Skeletal muscle tissue (tissue), 4 donors: Measurements from ENCODE around the gene RAET1L. TPM values are rescaled to one million over a fixed set of nuclear protein-coding genes. Genes with fewer than 3 reads are reported as not detected.
"Not testable (repeated sequence)": the region's sequence is repeated elsewhere in the genome, so short reads cannot be mapped to it uniquely, and the experiment has no call there.

Experiments used
- H3K27ac ChIP-seq: one replicate; pipeline ENCODE4 v1.7.0; 2013; ENCODE audit warnings: mild to moderate bottlenecking, low read depth, low read length, inconsistent platforms
- H3K27me3 ChIP-seq, 3 donors: one replicate each; pipeline ENCODE4 v1.7.0; 2013; ENCODE audit warnings: low read length in 3 of 3; ENCODE audit not compliant: control insufficient read depth in 3 of 3, insufficient read depth in 3 of 3
- H3K36me3 ChIP-seq, 3 donors: one replicate each; pipeline ENCODE4 v1.7.0; 2013; ENCODE audit warnings: low read length in 3 of 3; ENCODE audit not compliant: control insufficient read depth in 3 of 3, insufficient read depth in 3 of 3
- H3K4me1 ChIP-seq, 3 donors: one replicate each; pipeline ENCODE4 v1.7.0; 2013; ENCODE audit warnings: low read length in 3 of 3, mild to moderate bottlenecking in 3 of 3; ENCODE audit not compliant: control insufficient read depth in 3 of 3, insufficient read depth in 3 of 3
- H3K4me3 ChIP-seq, 3 donors: one replicate each; pipeline ENCODE4 v1.7.0; 2013; ENCODE audit warnings: low read length in 3 of 3
- H3K9ac ChIP-seq, 3 donors: one replicate each; pipeline ENCODE4 v1.7.0; 2013; ENCODE audit warnings: low read length in 3 of 3, mild to moderate bottlenecking in 3 of 3, moderate library complexity in 2 of 3, low read depth in 1 of 3
- H3K9me3 ChIP-seq, 3 donors: one replicate each; pipeline ENCODE4 v1.7.0; 2013; ENCODE audit warnings: low read length in 3 of 3; ENCODE audit not compliant: control insufficient read depth in 3 of 3
- total RNA-seq: library from RNA; depleted of rRNA; stranded (reverse); fragments of >200 nt; gene quantifications from one replicate; pipeline ENCODE4 v1.2.3, GENCODE V29; 2014
- donor health status: Osteomylitis.

Gene RAET1L, protein sequence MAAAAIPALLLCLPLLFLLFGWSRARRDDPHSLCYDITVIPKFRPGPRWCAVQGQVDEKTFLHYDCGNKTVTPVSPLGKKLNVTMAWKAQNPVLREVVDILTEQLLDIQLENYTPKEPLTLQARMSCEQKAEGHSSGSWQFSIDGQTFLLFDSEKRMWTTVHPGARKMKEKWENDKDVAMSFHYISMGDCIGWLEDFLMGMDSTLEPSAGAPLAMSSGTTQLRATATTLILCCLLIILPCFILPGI
- total RNA-seq, result not detected

- H3K4me1 ChIP-seq, result peaks cover 11 to 15% (median 11%) of the 10 kb centered on the region in 3 donors
- H3K27me3 ChIP-seq, result peaks cover 26 to 41% (median 36%) of the 10 kb centered on the region in 3 donors
- H3K4me3 ChIP-seq, result peak within 1 kb of the TSS; percentile 45 to 61 (median 58)
- H3K36me3 ChIP-seq, result no peaks in the 10 kb centered on the region
- H3K9me3 ChIP-seq, result no peaks in the 10 kb centered on the region
- H3K9ac ChIP-seq, result no peak within 1 kb of the TSS
- H3K27ac ChIP-seq, result no peak within 1 kb of the TSS
Observed at GRCh38 chr6:150025201-150025917, at the start of gene RAET1L. RAET1L (minus strand) TSS chr6:150025532; CDS start chr6:150025471, 61 bp downstream.

GRCh38 chr6:150075034-150075421, 49.7 kb upstream of the RAET1L start:
- no peak overlapping the region for H3K9ac ChIP-seq
- H3K27ac ChIP-seq, result no peak overlapping the region
- no peak overlapping the region for H3K4me3 ChIP-seq
- peaks cover 0 to 2% (median 0%) of the 10 kb centered on the region in 3 donors for H3K4me1 ChIP-seq
- H3K27me3 ChIP-seq, result peaks cover 0 to 4% (median 0%) of the 10 kb centered on the region in 3 donors
- H3K9me3 ChIP-seq, result no peaks in the 10 kb centered on the region
- no peaks in the 10 kb centered on the region for H3K36me3 ChIP-seq

DNA sequence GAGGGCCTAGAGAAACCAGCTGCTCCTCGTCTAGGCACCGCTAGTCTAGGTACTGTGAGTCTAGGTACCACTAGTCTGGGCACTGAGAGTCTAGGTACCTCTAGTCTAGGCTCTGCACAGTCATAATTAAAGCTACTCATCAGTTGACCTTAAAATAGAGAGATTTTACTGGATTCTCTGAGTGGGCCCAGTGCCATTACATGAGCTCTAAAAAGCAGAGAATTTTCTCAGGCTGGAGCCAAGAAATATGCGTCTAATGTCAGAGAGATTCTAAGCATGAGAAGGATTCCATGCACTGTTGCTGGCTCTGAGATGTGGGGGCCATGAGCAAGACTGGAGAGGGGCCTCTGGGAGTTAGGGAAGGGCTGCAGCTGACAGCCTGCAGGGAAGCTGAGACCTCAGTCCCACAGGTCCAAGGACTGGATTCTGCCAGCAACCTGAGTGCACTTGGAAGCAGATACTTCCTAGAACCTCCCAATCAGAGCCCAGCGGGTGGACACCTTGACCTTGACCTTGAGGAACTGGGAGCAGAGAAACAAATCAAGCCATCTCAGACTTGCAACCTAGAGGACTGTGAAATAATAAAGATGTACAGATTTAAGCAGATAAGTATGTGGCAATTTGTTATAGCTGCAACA, 49.2 kb upstream of the RAET1L start:
- not testable (repeated sequence) for H3K9me3 ChIP-seq, H3K9ac ChIP-seq, H3K27me3 ChIP-seq, H3K4me3 ChIP-seq, H3K4me1 ChIP-seq, H3K27ac ChIP-seq, H3K36me3 ChIP-seq

- peaks cover 0 to 4% (median 1%) of the 10 kb centered on the region in 3 donors for H3K27me3 ChIP-seq
- no peak overlapping the region for H3K27ac ChIP-seq
- no peak overlapping the region for H3K4me3 ChIP-seq
- no peaks in the 10 kb centered on the region for H3K36me3 ChIP-seq
- no peak overlapping the region for H3K9ac ChIP-seq
- peaks cover 3 to 7% (median 6%) of the 10 kb centered on the region in 3 donors for H3K4me1 ChIP-seq
- H3K9me3 ChIP-seq, result no peaks in the 10 kb centered on the region
Observed at GRCh38 chr6:150072201-150072600, 46.9 kb upstream of the RAET1L start.

GRCh38 chr6:150070236-150070818, 45.0 kb upstream of the RAET1L start:
- Histone ChIP-seq H3K9ac (no peak overlapping the region), H3K27me3 (peaks cover 3 to 6% (median 5%) of the 10 kb centered on the region in 3 donors)

GRCh38 chr6:150069706-150070105, 44.4 kb upstream of the RAET1L start:
- H3K27ac ChIP-seq, result no peak overlapping the region
- no peaks in the 10 kb centered on the region for H3K9me3 ChIP-seq
- peaks cover 3 to 7% (median 6%) of the 10 kb centered on the region in 3 donors for H3K4me1 ChIP-seq
- peak overlapping the region in 1 of 3 donors; percentile 60 for H3K9ac ChIP-seq
- peak overlapping the region in 1 of 3 donors; percentile 30 for H3K4me3 ChIP-seq
- no peaks in the 10 kb centered on the region for H3K36me3 ChIP-seq
- peaks cover 3 to 6% (median 5%) of the 10 kb centered on the region in 3 donors for H3K27me3 ChIP-seq

More at GRCh38 chr6:150070236-150070818, 45.0 kb upstream of the RAET1L start:
- Histone ChIP-seq H3K36me3 (no peaks in the 10 kb centered on the region), H3K4me3 (no peak overlapping the region), H3K27ac (no peak overlapping the region), H3K4me1 (peaks cover 3 to 7% (median 6%) of the 10 kb centered on the region in 3 donors), H3K9me3 (no peaks in the 10 kb centered on the region)

DNA sequence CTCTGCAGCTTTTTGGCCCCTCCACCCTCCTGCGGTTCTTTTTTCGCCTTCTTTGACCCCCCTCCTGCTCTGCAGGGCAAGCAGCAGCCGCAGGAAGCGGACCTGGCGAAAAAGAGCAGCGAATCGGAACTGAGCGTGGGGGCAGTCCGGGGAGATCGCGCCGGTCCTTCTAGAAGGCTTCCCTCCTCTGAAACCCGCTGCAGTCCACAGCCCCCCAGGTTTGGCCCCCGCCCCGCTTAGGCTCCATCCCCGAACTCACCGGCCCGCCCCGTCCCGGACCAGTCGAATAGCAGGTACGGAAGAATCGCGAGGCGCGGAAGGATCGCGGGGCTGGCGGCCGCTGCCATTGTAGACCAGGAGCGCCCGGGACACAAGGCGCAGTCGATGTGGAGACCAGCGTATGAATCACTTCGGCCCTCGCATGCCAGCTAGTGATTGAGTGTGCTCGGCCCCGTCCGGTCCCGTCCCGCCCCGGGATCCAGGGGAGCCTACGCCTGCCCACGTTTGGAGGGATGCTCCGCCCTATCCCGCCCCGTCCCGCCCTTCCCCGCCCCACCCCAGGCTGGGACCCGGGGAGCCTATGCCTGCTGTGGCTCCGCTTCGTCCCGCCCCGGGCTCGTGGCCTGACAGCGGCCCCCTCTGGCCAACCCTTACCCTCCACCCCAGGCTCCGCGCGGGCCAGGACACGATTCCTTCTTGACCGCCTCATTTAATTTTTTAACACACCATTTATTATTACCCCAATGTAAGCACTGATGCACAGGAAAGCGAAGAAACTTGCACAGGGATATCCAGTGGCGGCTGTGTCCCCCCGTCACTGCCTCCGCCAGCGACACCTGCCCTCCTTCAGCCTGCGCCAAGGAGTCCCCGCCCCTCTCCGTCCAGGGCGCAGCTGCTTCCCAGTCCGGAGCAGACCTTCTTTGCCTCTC, 43.7 kb upstream of the RAET1L start, which contains the start of gene ULBP3:
Gene ULBP3 (minus strand): TSS at position 402 of the 929 bp plus-strand sequence. CDS start 55 bp downstream, at position 347.
- H3K27me3 ChIP-seq, result peaks cover 3 to 6% (median 5%) of the 10 kb centered on the region in 3 donors
- no peaks in the 10 kb centered on the region for H3K9me3 ChIP-seq
- H3K9ac ChIP-seq, result peak within 1 kb of the TSS; percentile 20 to 70 (median 47)
- H3K4me3 ChIP-seq, result peak within 1 kb of the TSS; percentile 59 to 76 (median 66)
- H3K27ac ChIP-seq, result no peak within 1 kb of the TSS
- no peaks in the 10 kb centered on the region for H3K36me3 ChIP-seq
- H3K4me1 ChIP-seq, result peaks cover 3 to 7% (median 6%) of the 10 kb centered on the region in 3 donors

GRCh38 chr6:150068151-150068550, 42.8 kb upstream of the RAET1L start:
- Histone ChIP-seq H3K4me1 (peaks cover 3 to 7% (median 6%) of the 10 kb centered on the region in 3 donors), H3K27ac (no peak overlapping the region), H3K4me3 (peak overlapping the region; percentile 59 to 76 (median 66))

GRCh38 chr6:150065083-150065482, 39.8 kb upstream of the RAET1L start:
- Histone ChIP-seq H3K36me3 (no peaks in the 10 kb centered on the region), H3K4me3 (no peak overlapping the region), H3K4me1 (peaks cover 3 to 6% (median 6%) of the 10 kb centered on the region in 3 donors), H3K27me3 (peaks cover 2 to 5% (median 3%) of the 10 kb centered on the region in 3 donors), H3K27ac (no peak overlapping the region), H3K9ac (no peak overlapping the region), H3K9me3 (no peaks in the 10 kb centered on the region)

More at GRCh38 chr6:150068151-150068550, 42.8 kb upstream of the RAET1L start:
- H3K9ac ChIP-seq, result peak overlapping the region; percentile 20 to 70 (median 47)
- H3K36me3 ChIP-seq, result no peaks in the 10 kb centered on the region
- H3K27me3 ChIP-seq, result peaks cover 3 to 6% (median 5%) of the 10 kb centered on the region in 3 donors
- H3K9me3 ChIP-seq, result no peaks in the 10 kb centered on the region
